Endothelial cell (in vitro differentiated cells): ENCODE data around the gene WDR82. TPM values are rescaled to one million over a fixed set of nuclear protein-coding genes. Genes with fewer than 3 reads are reported as not detected.

Experiments
- DNase-seq: peaks from one replicate; pipeline ENCODE4 v3.0.0; 2021; ENCODE audit warnings: low spot score
- H3K27ac Mint-ChIP-seq: one replicate; pipeline ENCODE4 v1.8.0; 2021; ENCODE audit warnings: mixed read lengths, inconsistent platforms; ENCODE audit not compliant: unreplicated experiment
- H3K27me3 Mint-ChIP-seq: one replicate; pipeline ENCODE4 v1.8.0; 2021; ENCODE audit warnings: mild to moderate bottlenecking, moderate library complexity, mixed read lengths, inconsistent platforms; ENCODE audit not compliant: unreplicated experiment
- H3K36me3 Mint-ChIP-seq: one replicate; pipeline ENCODE4 v1.8.0; 2021; ENCODE audit warnings: mild to moderate bottlenecking, low read depth, mixed read lengths, inconsistent platforms; ENCODE audit not compliant: unreplicated experiment
- H3K4me1 Mint-ChIP-seq: one replicate; pipeline ENCODE4 v1.8.0; 2021; ENCODE audit warnings: mild to moderate bottlenecking, mixed read lengths, inconsistent platforms; ENCODE audit not compliant: unreplicated experiment
- H3K4me3 Mint-ChIP-seq: one replicate; pipeline ENCODE4 v1.8.0; 2021; ENCODE audit warnings: mild to moderate bottlenecking, mixed read lengths, inconsistent platforms; ENCODE audit not compliant: unreplicated experiment
- H3K9me3 Mint-ChIP-seq: one replicate; pipeline ENCODE4 v1.8.0; 2021; ENCODE audit warnings: mixed read lengths, inconsistent platforms; ENCODE audit not compliant: unreplicated experiment
- CTCF ChIP-seq: fragments of 200-600 bp; sonication (generic); IDR thresholded peaks from one replicate; pipeline ENCODE4 v1.5.0; 2021; ENCODE audit warnings: antibody characterized with exemption; ENCODE audit not compliant: unreplicated experiment
- total RNA-seq: library from RNA; stranded (reverse); fragmentation: NEBNext Ultra II Directional; extraction: Animal tissue kit (Norgen Biotek cat#: 25700); gene quantifications from one replicate; pipeline ENCODE4 v1.2.1, GENCODE V29; 2021; ENCODE audit not compliant: unreplicated experiment

Gene WDR82
- total RNA-seq, 1 donor from 2014 or later, result 72.3 TPM

DNA sequence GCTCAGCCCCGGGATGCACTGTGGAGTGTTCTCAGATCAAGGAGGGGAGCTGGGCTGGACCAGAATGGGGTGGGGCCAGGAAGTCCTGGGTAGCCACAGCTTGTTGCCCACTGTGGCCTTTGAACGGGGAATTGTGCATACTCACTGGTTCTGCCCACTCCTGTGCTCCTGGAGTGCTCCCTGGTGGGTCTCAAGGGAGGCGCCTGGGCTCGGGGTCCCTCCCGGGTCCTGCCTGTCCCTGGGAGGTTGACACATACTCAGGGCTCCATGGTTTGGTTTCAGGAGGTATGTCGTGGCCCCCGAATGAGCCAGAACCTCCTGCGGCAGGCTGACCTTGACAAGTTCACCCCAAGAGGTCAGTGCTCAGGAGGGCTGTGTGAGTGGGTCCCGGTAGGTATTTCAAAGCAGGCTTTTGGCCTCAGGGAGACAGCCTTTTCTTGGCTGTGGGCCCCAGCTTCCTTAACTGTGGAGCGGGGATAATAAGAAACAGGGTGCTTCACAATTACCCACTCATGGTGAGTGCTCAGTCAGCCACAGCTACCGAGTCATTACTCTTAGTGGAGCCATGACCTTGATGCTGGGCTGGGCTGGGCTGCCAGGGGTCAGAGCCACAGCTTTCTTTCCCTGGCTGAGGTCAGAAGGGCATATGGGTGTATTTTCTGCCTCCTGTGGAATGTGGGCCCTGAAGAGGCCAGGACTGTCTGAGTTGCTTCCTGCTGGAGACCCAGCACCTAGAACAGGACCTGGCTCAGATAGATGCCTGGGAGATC is 45.3 kb upstream of the WDR82 start:
- no peaks in the 10 kb centered on the region for H3K36me3 Mint-ChIP-seq
- no peak for DNase-seq
- peaks cover 14% of the 10 kb centered on the region for H3K4me1 Mint-ChIP-seq
- peaks cover 7% of the 10 kb centered on the region for H3K27me3 Mint-ChIP-seq
- TF ChIP-seq CTCF, result no peak
- H3K9me3 Mint-ChIP-seq, result no peaks in the 10 kb centered on the region
- no peak overlapping the region for H3K4me3 Mint-ChIP-seq
- no peak overlapping the region for H3K27ac Mint-ChIP-seq

DNA sequence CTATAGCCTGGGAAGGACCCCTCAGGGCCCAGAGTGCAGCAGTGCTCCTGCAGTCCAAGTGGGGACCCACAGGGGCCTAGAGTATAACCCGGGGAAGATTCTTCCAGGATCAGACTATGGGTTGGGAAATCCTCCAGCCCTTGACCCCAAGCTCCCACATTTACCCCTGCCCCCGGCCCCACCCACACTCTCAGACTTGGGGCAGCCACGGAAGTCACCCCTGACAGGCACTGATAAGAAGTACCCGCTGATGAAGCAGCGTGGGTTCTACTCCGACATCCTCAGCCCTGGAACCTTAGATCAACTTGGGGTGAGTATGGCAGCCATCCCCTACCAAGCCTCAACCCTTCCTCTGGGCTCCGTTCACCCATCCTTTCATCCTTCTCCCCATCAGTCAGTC is 44.0 kb upstream of the WDR82 start:
- Mint-ChIP-seq H3K27ac (peak overlapping the region; percentile 39), H3K4me1 (peaks cover 10% of the 10 kb centered on the region), H3K4me3 (no peak overlapping the region), H3K36me3 (no peaks in the 10 kb centered on the region), H3K9me3 (no peaks in the 10 kb centered on the region), H3K27me3 (peaks cover 7% of the 10 kb centered on the region)
- DNase-seq, result no peak
- no peak for TF ChIP-seq CTCF

- Mint-ChIP-seq H3K36me3 (no peaks in the 10 kb centered on the region), H3K27ac (no peak overlapping the region), H3K4me3 (no peak overlapping the region), H3K27me3 (peaks cover 9% of the 10 kb centered on the region), H3K9me3 (no peaks in the 10 kb centered on the region), H3K4me1 (peaks cover 10% of the 10 kb centered on the region)
- TF ChIP-seq CTCF, result no peak
- no peak for DNase-seq
Observed at GRCh38 chr3:52321481-52321880, 43.0 kb upstream of the WDR82 start.

DNA sequence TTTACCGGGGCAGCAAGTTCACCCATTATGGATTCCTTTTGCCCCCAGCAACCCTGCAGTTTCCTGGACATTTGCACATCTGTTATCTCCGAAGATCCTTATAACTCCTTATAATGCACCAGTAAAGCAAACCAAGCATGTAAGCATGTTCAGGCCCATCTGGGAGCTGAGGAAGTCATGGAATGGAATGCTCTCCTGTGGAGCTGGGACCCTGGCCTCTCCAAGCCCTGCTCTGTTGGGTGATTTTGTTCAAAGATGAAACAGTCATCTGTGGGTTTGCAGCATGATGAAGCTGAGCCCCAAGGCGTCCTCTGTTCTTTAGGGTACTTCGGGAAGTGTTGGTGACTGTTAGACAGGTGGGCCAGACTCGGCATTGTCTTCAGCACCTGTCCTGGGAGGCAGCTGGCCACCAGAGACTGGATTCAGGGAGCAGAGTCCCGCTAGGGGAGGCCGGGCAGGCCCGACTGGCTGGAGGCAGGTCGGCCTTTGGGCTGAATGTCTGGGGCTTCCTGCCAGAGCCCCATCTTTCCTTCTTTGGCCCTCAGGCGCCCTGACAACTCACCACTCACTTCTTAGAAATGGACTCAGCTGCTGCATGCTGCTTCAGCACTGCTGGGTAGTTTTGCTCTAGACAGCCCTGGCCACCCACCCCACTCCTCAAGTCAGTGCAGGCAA is 41.6 kb upstream of the WDR82 start:
- no peak for TF ChIP-seq CTCF
- DNase-seq, result no peak
- Mint-ChIP-seq H3K4me1 (peaks cover 10% of the 10 kb centered on the region), H3K9me3 (no peaks in the 10 kb centered on the region), H3K36me3 (no peaks in the 10 kb centered on the region), H3K27me3 (peaks cover 9% of the 10 kb centered on the region), H3K27ac (no peak overlapping the region), H3K4me3 (no peak overlapping the region)
